ENCODE measurements around the gene PRKG2. TPM values are rescaled to one million over a fixed set of nuclear protein-coding genes. Genes with fewer than 3 reads are reported as not detected.
"Not testable (repeated sequence)": the region's sequence is repeated elsewhere in the genome, so short reads cannot be mapped to it uniquely, and the experiment has no call there.

The PRKG2 gene
- total RNA-seq, 1 experiment from 2014 or later = 1.9 TPM

DNA sequence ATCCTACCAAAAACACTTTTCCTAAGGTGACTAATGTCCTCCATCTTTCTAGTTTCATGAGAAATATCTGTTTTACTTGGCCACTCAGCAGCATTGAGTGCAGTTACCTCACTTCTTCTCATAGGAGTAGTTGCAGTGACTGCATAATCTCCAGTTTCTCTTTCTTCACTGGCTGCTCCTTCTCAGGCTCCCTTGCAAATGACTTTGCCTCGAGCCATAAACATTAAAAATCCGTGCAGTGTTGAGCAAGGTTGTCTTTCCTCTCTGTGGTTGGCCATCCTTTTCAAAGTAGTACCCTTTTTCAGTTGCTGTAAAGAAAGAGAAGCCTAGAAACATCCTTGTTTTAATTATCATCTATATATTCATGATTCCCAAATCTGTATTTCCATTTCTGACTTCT, 10.2 kb upstream of the PRKG2 start:
- H3K79me1 ChIP-seq (ENCODE audit: insufficient read depth, low read depth, low read length, poor library complexity, severe bottlenecking) = no peaks in the 10 kb centered on the region
- TF ChIP-seq, protein P1, sequence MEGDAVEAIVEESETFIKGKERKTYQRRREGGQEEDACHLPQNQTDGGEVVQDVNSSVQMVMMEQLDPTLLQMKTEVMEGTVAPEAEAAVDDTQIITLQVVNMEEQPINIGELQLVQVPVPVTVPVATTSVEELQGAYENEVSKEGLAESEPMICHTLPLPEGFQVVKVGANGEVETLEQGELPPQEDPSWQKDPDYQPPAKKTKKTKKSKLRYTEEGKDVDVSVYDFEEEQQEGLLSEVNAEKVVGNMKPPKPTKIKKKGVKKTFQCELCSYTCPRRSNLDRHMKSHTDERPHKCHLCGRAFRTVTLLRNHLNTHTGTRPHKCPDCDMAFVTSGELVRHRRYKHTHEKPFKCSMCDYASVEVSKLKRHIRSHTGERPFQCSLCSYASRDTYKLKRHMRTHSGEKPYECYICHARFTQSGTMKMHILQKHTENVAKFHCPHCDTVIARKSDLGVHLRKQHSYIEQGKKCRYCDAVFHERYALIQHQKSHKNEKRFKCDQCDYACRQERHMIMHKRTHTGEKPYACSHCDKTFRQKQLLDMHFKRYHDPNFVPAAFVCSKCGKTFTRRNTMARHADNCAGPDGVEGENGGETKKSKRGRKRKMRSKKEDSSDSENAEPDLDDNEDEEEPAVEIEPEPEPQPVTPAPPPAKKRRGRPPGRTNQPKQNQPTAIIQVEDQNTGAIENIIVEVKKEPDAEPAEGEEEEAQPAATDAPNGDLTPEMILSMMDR (conservative IDR thresholded peaks at IDR 0.05) = no peak
- H4K91ac ChIP-seq (ENCODE audit: insufficient read length, low read depth, low read length) = no peak overlapping the region
- no peaks in the 10 kb centered on the region for H3K79me2 ChIP-seq (ENCODE audit: insufficient read depth, low read length)
- H3K4me2 ChIP-seq (ENCODE audit: insufficient read depth, insufficient read length, low read length) = no peak overlapping the region
- H2BK5ac ChIP-seq (ENCODE audit: insufficient read length, low read length) = no peak overlapping the region
- no peak for DNase-seq
- no peak overlapping the region for H2BK12ac ChIP-seq (ENCODE audit: insufficient read length, low read depth, low read length)
- no peaks in the 10 kb centered on the region for H3K23me2 ChIP-seq (ENCODE audit: insufficient read length, low read depth, low read length, poor library complexity, severe bottlenecking)
- no peak overlapping the region for H3K18ac ChIP-seq (ENCODE audit: insufficient read length, low read depth, low read length)
- no peak overlapping the region for H3K9ac ChIP-seq (ENCODE audit: extremely low read depth, insufficient read length, low read length)
- no peak overlapping the region for H4K8ac ChIP-seq (replicated peaks; ENCODE audit: insufficient read length, low read depth, low read length)
- H3K27me3 ChIP-seq (ENCODE audit: insufficient read depth, low read length) = no peaks in the 10 kb centered on the region
- no peaks in the 10 kb centered on the region for H4K20me1 ChIP-seq (ENCODE audit: control insufficient read depth, insufficient read depth, insufficient read length)
- no peak overlapping the region for H3K56ac ChIP-seq (ENCODE audit: insufficient read length, low read depth, low read length)
- peaks cover 0 to 4% of the 10 kb centered on the region in 2 experiments; a peak in 3 of 4 replicates for H3K4me1 Mint-ChIP-seq
- H3T11ph ChIP-seq (ENCODE audit: low read length) = no peak overlapping the region
- no peak overlapping the region for H3K14ac ChIP-seq (ENCODE audit: insufficient read depth, low read length)
- H3K9me3 Mint-ChIP-seq = peaks cover under 1 to 4% of the 10 kb centered on the region in 2 experiments; a peak in 4 of 5 replicates
- H2AK5ac ChIP-seq (ENCODE audit: insufficient read length, low read length) = no peak overlapping the region
- H3K27me3 Mint-ChIP-seq (ENCODE audit: low read depth) = no peaks in the 10 kb centered on the region
- no peak overlapping the region for H3K27ac Mint-ChIP-seq
- no peak overlapping the region for H3K4ac ChIP-seq (ENCODE audit: low read depth, low read length)
- no peak overlapping the region for H3K27ac ChIP-seq (ENCODE audit: insufficient read length, low read depth, low read length)
- no peak overlapping the region for H4K5ac ChIP-seq (ENCODE audit: insufficient read length, low read depth, low read length)
- H3K4me1 ChIP-seq (ENCODE audit: insufficient read depth, low read length) = no peaks in the 10 kb centered on the region
- no CpG with 5 or more reads among the region's 2 CpGs for WGBS (ENCODE audit: extremely low coverage, insufficient read length, low lambda C conversion rate)
- no peak overlapping the region for H2AFZ ChIP-seq (ENCODE audit: low read length)
- H3K36me3 Mint-ChIP-seq (ENCODE audit: insufficient read depth in 1 of 3, low read depth in 3 of 3) = peaks cover 1 to 3% (median 2%) of the 10 kb centered on the region in 3 experiments; a peak in 6 of 7 replicates
- no peak overlapping the region for H2BK20ac ChIP-seq (ENCODE audit: low read depth, low read length, poor library complexity, severe bottlenecking)
- no peak overlapping the region for H2BK120ac ChIP-seq (ENCODE audit: low read depth, low read length, poor library complexity, severe bottlenecking)
- no peaks in the 10 kb centered on the region for H3K9me3 ChIP-seq (ENCODE audit: control insufficient read depth, low read depth, low read length)
- no peak overlapping the region for H3K4me3 Mint-ChIP-seq
- no peak overlapping the region for H2BK15ac ChIP-seq (ENCODE audit: low read depth, low read length)
- no peak overlapping the region for H3K23ac ChIP-seq (ENCODE audit: insufficient read length, low read depth, low read length)

DNA sequence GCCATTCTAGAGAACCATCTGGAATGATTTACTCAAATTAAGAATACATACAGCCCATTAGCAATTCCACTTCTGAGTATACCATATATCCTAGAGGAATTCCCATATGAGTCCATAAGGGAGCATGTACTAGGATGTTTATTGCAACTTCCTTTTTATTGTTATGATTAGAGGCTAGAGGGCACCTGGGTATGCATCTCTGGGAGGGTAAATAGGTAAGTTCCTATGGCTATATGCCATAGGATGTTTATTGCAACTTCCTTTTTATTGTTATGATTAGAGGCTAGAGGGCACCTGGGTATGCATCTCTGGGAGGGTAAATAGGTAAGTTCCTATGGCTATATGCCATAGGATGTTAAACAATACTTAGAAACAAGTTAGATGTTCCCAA, 7.1 kb upstream of the PRKG2 start:
- not testable (repeated sequence) for DNase-seq; H2AK5ac ChIP-seq (ENCODE audit: insufficient read length, low read length); H3K9me3 ChIP-seq (ENCODE audit: control insufficient read depth, low read depth, low read length); H2BK12ac ChIP-seq (ENCODE audit: insufficient read length, low read depth, low read length); H2AFZ ChIP-seq (ENCODE audit: low read length); H2BK15ac ChIP-seq (ENCODE audit: low read depth, low read length); H2BK120ac ChIP-seq (ENCODE audit: low read depth, low read length, poor library complexity, severe bottlenecking); H2BK5ac ChIP-seq (ENCODE audit: insufficient read length, low read length); H3T11ph ChIP-seq (ENCODE audit: low read length); H4K5ac ChIP-seq (ENCODE audit: insufficient read length, low read depth, low read length); H3K27me3 ChIP-seq (ENCODE audit: insufficient read depth, low read length); H3K27ac ChIP-seq (ENCODE audit: insufficient read length, low read depth, low read length); H3K4me3 Mint-ChIP-seq; H3K14ac ChIP-seq (ENCODE audit: insufficient read depth, low read length); H4K20me1 ChIP-seq (ENCODE audit: control insufficient read depth, insufficient read depth, insufficient read length); H3K79me2 ChIP-seq (ENCODE audit: insufficient read depth, low read length); H3K4me1 Mint-ChIP-seq; H4K91ac ChIP-seq (ENCODE audit: insufficient read length, low read depth, low read length); H3K36me3 Mint-ChIP-seq (ENCODE audit: insufficient read depth in 1 of 3, low read depth in 3 of 3); H3K9ac ChIP-seq (ENCODE audit: extremely low read depth, insufficient read length, low read length); H3K27ac Mint-ChIP-seq; H4K8ac ChIP-seq (replicated peaks; ENCODE audit: insufficient read length, low read depth, low read length); H3K18ac ChIP-seq (ENCODE audit: insufficient read length, low read depth, low read length); H3K56ac ChIP-seq (ENCODE audit: insufficient read length, low read depth, low read length); H3K4me1 ChIP-seq (ENCODE audit: insufficient read depth, low read length); H3K4me2 ChIP-seq (ENCODE audit: insufficient read depth, insufficient read length, low read length); H3K79me1 ChIP-seq (ENCODE audit: insufficient read depth, low read depth, low read length, poor library complexity, severe bottlenecking); H3K23ac ChIP-seq (ENCODE audit: insufficient read length, low read depth, low read length); H2BK20ac ChIP-seq (ENCODE audit: low read depth, low read length, poor library complexity, severe bottlenecking); H3K4ac ChIP-seq (ENCODE audit: low read depth, low read length); H3K9me3 Mint-ChIP-seq; H3K23me2 ChIP-seq (ENCODE audit: insufficient read length, low read depth, low read length, poor library complexity, severe bottlenecking)
- H3K27me3 Mint-ChIP-seq (ENCODE audit: low read depth) = peaks cover 20% of the 10 kb centered on the region

All from H9 (cell line).